AG08395 (cell line): ENCODE data around the gene ZNF593OS.

ENCODE experiments used
- DNase-seq: peaks from one replicate; pipeline ENCODE4 v3.0.0; 2012; ENCODE audit warnings: mixed read lengths, low spot score

Gene ZNF593OS

GRCh38 chr1:26184086-26184485 lies 12.5 kb upstream of the ZNF593OS start:
- DNase-seq = no peak

GRCh38 chr1:26182383-26182696 lies 10.7 kb upstream of the ZNF593OS start:
- no peak for DNase-seq

GRCh38 chr1:26181586-26182382 lies 10.2 kb upstream of the ZNF593OS start:
- no peak for DNase-seq

- DNase-seq = no peak
Measured at GRCh38 chr1:26180010-26180506, 8.4 kb upstream of the ZNF593OS start.

- no peak for DNase-seq
Measured at GRCh38 chr1:26177182-26177684, 5.6 kb upstream of the ZNF593OS start, which contains the start of gene CNKSR1. Gene CNKSR1, plus strand, starts transcription at chr1:26177491. Its CDS starts 57 bp downstream, at chr1:26177548.

- no peak for DNase-seq
Measured at GRCh38 chr1:26175346-26175745, 3.7 kb upstream of the ZNF593OS start.

GRCh38 chr1:26170472-26170821 lies 1.2 kb downstream of the ZNF593OS start:
- DNase-seq = no peak

- peak; percentile 99 for DNase-seq
Measured at GRCh38 chr1:26169669-26170471, 1.8 kb downstream of the ZNF593OS start, which contains the start of gene ZNF593. Gene ZNF593, plus strand, starts transcription at chr1:26169908. Its CDS starts 76 bp downstream, at chr1:26169984.

GRCh38 chr1:26169198-26169554 lies 2.5 kb downstream of the ZNF593OS start:
- DNase-seq = no peak

- DNase-seq = no peak
Measured at GRCh38 chr1:26168410-26169197, 3.0 kb downstream of the ZNF593OS start, which contains the start of gene C1orf232. Gene C1orf232, minus strand, starts transcription at chr1:26168963. Its CDS starts 464 bp downstream, at chr1:26168499.

GRCh38 chr1:26166719-26167281 lies 4.8 kb downstream of the ZNF593OS start:
- no peak for DNase-seq

- no peak for DNase-seq
Measured at GRCh38 chr1:26164861-26165842, 6.5 kb downstream of the ZNF593OS start.

GRCh38 chr1:26164036-26164860 lies 7.4 kb downstream of the ZNF593OS start:
- peak; percentile 56 for DNase-seq

GRCh38 chr1:26163684-26164035 lies 8.0 kb downstream of the ZNF593OS start:
- no peak for DNase-seq

- no peak for DNase-seq
Measured at GRCh38 chr1:26162220-26162709, 9.4 kb downstream of the ZNF593OS start.

- DNase-seq = peak; percentile 49
Measured at GRCh38 chr1:26161415-26162219, 10.0 kb downstream of the ZNF593OS start.

- DNase-seq = no peak
Measured at GRCh38 chr1:26160527-26161414, 10.9 kb downstream of the ZNF593OS start.

GRCh38 chr1:26159743-26160039 lies 11.9 kb downstream of the ZNF593OS start:
- DNase-seq = no peak
